DND-41 (cell line): ENCODE data around the gene GSC2.

Experiments
- ATAC-seq: fragments of 200-7000 bp; cut with Tn5 transposase; 3 replicates; pipeline ENCODE4 v1.9.1; 2021; ENCODE audit warnings: low read depth; ENCODE audit not compliant: insufficient read depth
- DNase-seq: peaks from one replicate; pipeline ENCODE4 v3.0.0-alpha.2; 2020
- H2AFZ ChIP-seq: 2 replicates; pipeline ENCODE4 v1.6.0; 2012; ENCODE audit warnings: low read depth, low read length
- H3K27ac ChIP-seq: 2 replicates; pipeline ENCODE4 v1.5.1; 2012; ENCODE audit warnings: low read length, inconsistent platforms
- H3K27me3 ChIP-seq: fragments of 200-600 bp; sonication (generic); 2 replicates; pipeline ENCODE4 v1.6.0; 2012; ENCODE audit warnings: low read length, mild to moderate bottlenecking, inconsistent platforms; ENCODE audit not compliant: insufficient read depth, poor library complexity
- H3K36me3 ChIP-seq: 2 replicates; pipeline ENCODE4 v1.5.1; 2012; ENCODE audit warnings: low read length, inconsistent platforms; ENCODE audit not compliant: insufficient read depth
- H3K4me1 ChIP-seq: 2 replicates; pipeline ENCODE4 v1.5.1; 2012; ENCODE audit warnings: mild to moderate bottlenecking, low read length; ENCODE audit not compliant: insufficient read depth
- H3K4me2 ChIP-seq: 2 replicates; pipeline ENCODE4 v1.6.0; 2012; ENCODE audit warnings: mild to moderate bottlenecking, moderate library complexity, low read length, inconsistent platforms; ENCODE audit not compliant: insufficient read depth
- H3K4me3 ChIP-seq, 2 experiments: fragments of 200-600 bp in 1 of 2; shearing (Covaris generic) in 1 of 2; 2 replicates each; pipeline ENCODE4 v1.5.1; 2012 to 2016; ENCODE audit warnings: inconsistent platforms in 2 of 2, low read length in 2 of 2, mild to moderate bottlenecking in 2 of 2, low read depth in 1 of 2, moderate library complexity in 1 of 2
- H3K79me2 ChIP-seq: 2 replicates; pipeline ENCODE4 v1.6.0; 2012; ENCODE audit warnings: low read length, inconsistent platforms; ENCODE audit not compliant: insufficient read depth
- H3K9ac ChIP-seq: 2 replicates; pipeline ENCODE4 v1.6.0; 2012; ENCODE audit warnings: low read depth, mild to moderate bottlenecking, inconsistent platforms, low read length, moderate library complexity
- H3K9me3 ChIP-seq: 2 replicates; pipeline ENCODE4 v1.5.1; 2012; ENCODE audit warnings: low read length, moderate library complexity, mild to moderate bottlenecking, inconsistent platforms; ENCODE audit not compliant: insufficient read depth, severe bottlenecking
- H4K20me1 ChIP-seq: 2 replicates; pipeline ENCODE4 v1.6.0; 2012; ENCODE audit warnings: low read length; ENCODE audit not compliant: insufficient read depth
- EZH2 ChIP-seq: IDR thresholded peaks from 3 replicates; pipeline ENCODE4 v1.6.1; 2012; ENCODE audit warnings: borderline replicate concordance, low read depth, mild to moderate bottlenecking, moderate library complexity, low read length, inconsistent platforms; ENCODE audit not compliant: severe bottlenecking
- TF ChIP-seq, protein P1 (sequence below): IDR thresholded peaks from 2 replicates; pipeline ENCODE4 v1.5.1; 2012; ENCODE audit warnings: borderline replicate concordance, low read length, moderate library complexity, mild to moderate bottlenecking; ENCODE audit not compliant: poor library complexity, severe bottlenecking; ENCODE audit errors: extremely low read depth

The GSC2 gene

GRCh38 chr22:19130959-19131684 lies 19.0 kb downstream of the GSC2 start, which contains the start of gene TSSK2:
TSS of gene TSSK2 (plus strand) at chr22:19131308. CDS start at chr22:19131400, 92 bp downstream.
- H3K9me3 ChIP-seq: no peaks in the 10 kb centered on the region
- TF ChIP-seq, protein P1, sequence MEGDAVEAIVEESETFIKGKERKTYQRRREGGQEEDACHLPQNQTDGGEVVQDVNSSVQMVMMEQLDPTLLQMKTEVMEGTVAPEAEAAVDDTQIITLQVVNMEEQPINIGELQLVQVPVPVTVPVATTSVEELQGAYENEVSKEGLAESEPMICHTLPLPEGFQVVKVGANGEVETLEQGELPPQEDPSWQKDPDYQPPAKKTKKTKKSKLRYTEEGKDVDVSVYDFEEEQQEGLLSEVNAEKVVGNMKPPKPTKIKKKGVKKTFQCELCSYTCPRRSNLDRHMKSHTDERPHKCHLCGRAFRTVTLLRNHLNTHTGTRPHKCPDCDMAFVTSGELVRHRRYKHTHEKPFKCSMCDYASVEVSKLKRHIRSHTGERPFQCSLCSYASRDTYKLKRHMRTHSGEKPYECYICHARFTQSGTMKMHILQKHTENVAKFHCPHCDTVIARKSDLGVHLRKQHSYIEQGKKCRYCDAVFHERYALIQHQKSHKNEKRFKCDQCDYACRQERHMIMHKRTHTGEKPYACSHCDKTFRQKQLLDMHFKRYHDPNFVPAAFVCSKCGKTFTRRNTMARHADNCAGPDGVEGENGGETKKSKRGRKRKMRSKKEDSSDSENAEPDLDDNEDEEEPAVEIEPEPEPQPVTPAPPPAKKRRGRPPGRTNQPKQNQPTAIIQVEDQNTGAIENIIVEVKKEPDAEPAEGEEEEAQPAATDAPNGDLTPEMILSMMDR: no peak
- no peak for TF ChIP-seq EZH2

GRCh38 chr22:19129871-19130270 lies 20.2 kb downstream of the GSC2 start:
- Histone ChIP-seq H3K9ac (no peak overlapping the region), H3K4me1 (no peaks in the 10 kb centered on the region), H3K79me2 (no peaks in the 10 kb centered on the region), H3K4me2 (no peak overlapping the region), H3K9me3 (no peaks in the 10 kb centered on the region), H3K27ac (no peak overlapping the region), H3K27me3 (no peaks in the 10 kb centered on the region), H4K20me1 (peaks cover 22% of the 10 kb centered on the region; the same call in 1 of the 2 replicates), H2AFZ (no peak overlapping the region), H3K36me3 (peaks cover 42% of the 10 kb centered on the region), H3K4me3 (no peak overlapping the region)
- no peak for ATAC-seq
- DNase-seq: no peak
- no peak for TF ChIP-seq EZH2
- TF ChIP-seq, protein P1: no peak

More at GRCh38 chr22:19130959-19131684, 19.0 kb downstream of the GSC2 start, which contains the start of gene TSSK2:
- Histone ChIP-seq H3K4me3 (no peak within 1 kb of the TSS), H2AFZ (no peak within 1 kb of the TSS), H3K27ac (no peak within 1 kb of the TSS), H3K4me1 (no peaks in the 10 kb centered on the region), H3K36me3 (peaks cover 53% of the 10 kb centered on the region), H4K20me1 (peaks cover 22% of the 10 kb centered on the region; the same call in 1 of the 2 replicates), H3K79me2 (no peaks in the 10 kb centered on the region), H3K4me2 (no peak within 1 kb of the TSS), H3K9ac (no peak within 1 kb of the TSS), H3K27me3 (no peaks in the 10 kb centered on the region)
- DNase-seq: no peak
- ATAC-seq: no peak

- Histone ChIP-seq H3K27ac (no peak overlapping the region), H3K9ac (no peak overlapping the region), H2AFZ (no peak overlapping the region), H3K79me2 (no peaks in the 10 kb centered on the region), H3K9me3 (no peaks in the 10 kb centered on the region), H3K4me3 (no peak overlapping the region), H3K4me2 (no peak overlapping the region), H3K36me3 (peaks cover 35% of the 10 kb centered on the region), H3K27me3 (no peaks in the 10 kb centered on the region), H4K20me1 (peaks cover 22% of the 10 kb centered on the region; the same call in 1 of the 2 replicates), H3K4me1 (no peaks in the 10 kb centered on the region)
- ATAC-seq: no peak
- no peak for DNase-seq
- TF ChIP-seq, protein P1: no peak
- no peak for TF ChIP-seq EZH2
These were observed 21.0 kb downstream of the GSC2 start for GRCh38 chr22:19128946-19129727.
